C4-2B (cell line): ENCODE results near the gene GTSE1.

ENCODE experiments used
- CTCF ChIP-seq: fragments of 450-650 bp; conservative IDR thresholded peaks from 2 replicates; pipeline ENCODE4 v1.5.1; 2017; ENCODE audit warnings: mild to moderate bottlenecking
- ZFX ChIP-seq: fragments of 450-650 bp; IDR thresholded peaks from 2 replicates; pipeline ENCODE4 v1.6.1; 2017

- TF ChIP-seq CTCF (no peak), ZFX (no peak)
Observed at GRCh38 chr22:46256358-46256958, 40.2 kb upstream of the GTSE1 start.
